ENCODE measurements around the gene ACP3. TPM values are rescaled to one million over a fixed set of nuclear protein-coding genes. Genes with fewer than 3 reads are reported as not detected.

Gene ACP3, protein sequence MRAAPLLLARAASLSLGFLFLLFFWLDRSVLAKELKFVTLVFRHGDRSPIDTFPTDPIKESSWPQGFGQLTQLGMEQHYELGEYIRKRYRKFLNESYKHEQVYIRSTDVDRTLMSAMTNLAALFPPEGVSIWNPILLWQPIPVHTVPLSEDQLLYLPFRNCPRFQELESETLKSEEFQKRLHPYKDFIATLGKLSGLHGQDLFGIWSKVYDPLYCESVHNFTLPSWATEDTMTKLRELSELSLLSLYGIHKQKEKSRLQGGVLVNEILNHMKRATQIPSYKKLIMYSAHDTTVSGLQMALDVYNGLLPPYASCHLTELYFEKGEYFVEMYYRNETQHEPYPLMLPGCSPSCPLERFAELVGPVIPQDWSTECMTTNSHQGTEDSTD
- 10 to 100 TPM; 22.5 to 48.4 TPM for polyA plus RNA-seq

DNA sequence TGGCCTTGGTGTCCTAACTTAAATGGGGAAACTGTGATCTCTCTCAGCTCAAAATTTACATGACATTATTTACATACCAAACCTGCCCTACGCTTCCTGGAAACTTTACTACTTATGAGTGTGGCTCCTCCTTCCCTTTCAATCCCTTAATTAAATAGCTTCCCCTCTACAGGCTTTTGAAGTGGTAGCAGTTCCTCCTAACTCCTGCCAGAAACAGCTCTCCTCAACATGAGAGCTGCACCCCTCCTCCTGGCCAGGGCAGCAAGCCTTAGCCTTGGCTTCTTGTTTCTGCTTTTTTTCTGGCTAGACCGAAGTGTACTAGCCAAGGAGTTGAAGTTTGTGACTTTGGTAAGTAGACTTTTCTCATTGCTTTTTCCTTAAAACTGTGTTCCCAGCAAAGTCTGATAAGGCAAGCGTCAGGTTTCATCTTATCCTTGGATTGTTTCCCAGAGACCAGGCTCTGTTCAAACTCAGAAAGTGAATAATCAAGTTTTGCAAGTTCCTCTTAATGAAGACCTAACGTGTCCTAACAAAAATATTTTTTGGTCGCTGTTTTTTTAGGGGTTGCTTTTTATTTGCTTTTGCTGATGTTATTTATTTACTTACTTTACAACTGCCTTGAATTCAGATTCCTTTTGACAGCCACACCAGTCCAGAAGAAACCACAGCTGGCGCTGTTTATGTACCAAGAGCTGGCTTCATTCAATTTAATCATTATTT is at the start of gene ACP3:
Gene ACP3 (plus strand): TSS at position 179 of the 720 bp plus-strand sequence. CDS start 50 bp downstream, at position 229.
- Histone ChIP-seq H3K36me3 (ENCODE audit: control insufficient read depth in 2 of 2, insufficient read depth in 2 of 2, low read length in 1 of 2) (no peaks in the 10 kb centered on the region), H3K4me3 (ENCODE audit: low read depth in 1 of 2, low read length in 2 of 2) (peak within 1 kb of the TSS; percentile 38 to 63)
- 11 to 13% methylated on average over 6 of the region's 6 CpGs for WGBS, 2 donors

DNA sequence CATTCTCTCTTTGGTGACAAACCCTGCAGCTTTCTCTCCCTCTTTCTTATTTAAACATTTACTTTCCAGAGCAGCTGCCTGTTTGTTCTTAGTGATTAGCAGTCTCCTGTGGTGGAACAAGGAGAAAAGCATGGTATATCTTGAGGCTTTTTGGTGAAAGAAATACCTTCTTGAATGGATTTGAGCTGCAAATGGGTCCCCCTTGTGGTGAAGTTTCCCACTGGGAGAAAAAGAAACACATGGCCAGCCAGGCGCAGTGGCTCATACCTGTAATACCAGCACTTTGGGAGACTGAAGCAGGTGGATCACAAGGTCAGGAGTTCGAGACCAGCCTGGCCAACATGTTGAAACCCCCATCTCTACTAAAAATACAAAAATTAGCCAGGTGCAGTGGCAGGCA is 48.3 kb upstream of the ACP3 start:
- Histone ChIP-seq H3K9me3 (ENCODE audit: control insufficient read depth in 2 of 2, insufficient read depth in 1 of 2, low read depth in 1 of 2, low read length in 1 of 2) (no peaks in the 10 kb centered on the region), H3K27me3 (ENCODE audit: control insufficient read depth in 1 of 2, insufficient read depth in 2 of 2, low read length in 2 of 2) (no peaks in the 10 kb centered on the region), H3K27ac (ENCODE audit: low read depth in 2 of 2, low read length in 1 of 2) (no peak overlapping the region), H3K4me1 (ENCODE audit: control insufficient read depth in 2 of 2, insufficient read depth in 2 of 2, low read length in 1 of 2) (no peaks in the 10 kb centered on the region), H3K4me3 (ENCODE audit: low read depth in 1 of 2, low read length in 2 of 2) (no peak overlapping the region), H3K36me3 (ENCODE audit: control insufficient read depth in 2 of 2, insufficient read depth in 2 of 2, low read length in 1 of 2) (no peaks in the 10 kb centered on the region)
- 67 to 80% methylated on average over 2 of the region's 2 CpGs for WGBS, 2 donors

More for the DNA sequence above, at the start of gene ACP3:
- Histone ChIP-seq H3K27ac (ENCODE audit: low read depth in 2 of 2, low read length in 1 of 2) (peak within 1 kb of the TSS; percentile 89 to 90), H3K27me3 (ENCODE audit: control insufficient read depth in 1 of 2, insufficient read depth in 2 of 2, low read length in 2 of 2) (no peaks in the 10 kb centered on the region), H3K4me1 (ENCODE audit: control insufficient read depth in 2 of 2, insufficient read depth in 2 of 2, low read length in 1 of 2) (peaks cover 0 to 2% of the 10 kb centered on the region in 2 donors), H3K9me3 (ENCODE audit: control insufficient read depth in 2 of 2, insufficient read depth in 1 of 2, low read depth in 1 of 2, low read length in 1 of 2) (no peaks in the 10 kb centered on the region)

DNA sequence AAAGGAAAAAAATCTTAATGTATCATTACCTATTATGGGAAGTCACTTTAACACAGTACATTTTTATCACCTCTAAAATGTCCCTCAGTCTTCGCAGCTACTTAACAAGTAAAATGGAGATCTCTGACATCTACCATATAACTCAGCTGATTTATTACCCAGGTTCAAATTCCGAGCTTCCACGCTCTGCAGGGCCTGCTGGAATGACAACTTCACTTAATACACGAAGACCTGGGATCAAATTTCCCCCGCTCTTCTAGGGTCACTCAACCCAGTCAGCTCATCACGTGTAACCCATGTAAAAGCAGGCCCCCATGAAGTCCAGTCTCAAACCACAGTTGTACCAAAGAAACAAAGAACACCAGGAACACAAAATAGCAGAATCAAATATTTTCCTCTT is 44.2 kb upstream of the ACP3 start:
- no peak overlapping the region for H3K4me3 ChIP-seq (ENCODE audit: low read depth in 1 of 2, low read length in 2 of 2)
- H3K27ac ChIP-seq (ENCODE audit: low read depth in 2 of 2, low read length in 1 of 2): no peak overlapping the region
- no peaks in the 10 kb centered on the region for H3K27me3 ChIP-seq (ENCODE audit: control insufficient read depth in 1 of 2, insufficient read depth in 2 of 2, low read length in 2 of 2)
- 64 to 65% methylated on average over 6 of the region's 6 CpGs for WGBS, 2 donors
- H3K9me3 ChIP-seq (ENCODE audit: control insufficient read depth in 2 of 2, insufficient read depth in 1 of 2, low read depth in 1 of 2, low read length in 1 of 2): no peaks in the 10 kb centered on the region
- no peaks in the 10 kb centered on the region for H3K4me1 ChIP-seq (ENCODE audit: control insufficient read depth in 2 of 2, insufficient read depth in 2 of 2, low read length in 1 of 2)
- H3K36me3 ChIP-seq (ENCODE audit: control insufficient read depth in 2 of 2, insufficient read depth in 2 of 2, low read length in 1 of 2): no peaks in the 10 kb centered on the region

DNA sequence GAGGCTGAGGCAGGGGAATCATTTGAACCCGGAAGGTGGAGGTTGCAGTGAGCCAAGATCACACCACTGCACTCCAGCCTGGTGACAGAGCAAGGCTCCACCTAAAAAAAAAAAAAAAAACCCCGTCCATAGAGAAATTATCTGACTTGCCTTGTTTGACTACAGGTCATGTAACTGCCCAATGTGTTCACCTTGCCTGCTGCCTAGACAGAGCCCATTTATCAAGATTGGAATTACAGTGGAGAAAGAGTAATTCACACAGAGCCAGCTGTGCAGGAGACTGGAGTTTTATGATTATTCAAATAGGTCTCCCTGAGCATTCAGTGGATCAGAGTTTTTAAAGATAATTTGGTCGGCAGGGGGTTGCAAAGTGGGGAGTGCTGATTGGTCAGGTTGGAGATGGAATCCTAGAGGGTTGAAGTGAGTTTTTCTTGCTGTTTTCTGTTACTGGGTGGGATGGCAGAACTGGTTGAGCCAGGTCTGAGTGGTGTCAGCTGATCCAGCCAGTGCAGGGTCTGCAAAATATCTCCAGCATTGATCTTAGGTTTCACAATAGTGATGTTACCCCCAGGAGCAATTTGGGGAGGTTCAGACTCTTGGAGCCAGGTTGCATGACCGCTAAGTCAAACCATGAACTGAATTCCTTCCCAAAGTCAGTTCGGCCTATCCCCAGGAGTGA is 40.8 kb upstream of the ACP3 start:
- WGBS, 2 donors: 77 to 85% methylated on average over 5 of the region's 5 CpGs
- no peaks in the 10 kb centered on the region for H3K36me3 ChIP-seq (ENCODE audit: control insufficient read depth in 2 of 2, insufficient read depth in 2 of 2, low read length in 1 of 2)
- H3K4me3 ChIP-seq (ENCODE audit: low read depth in 1 of 2, low read length in 2 of 2): no peak overlapping the region
- H3K4me1 ChIP-seq (ENCODE audit: control insufficient read depth in 2 of 2, insufficient read depth in 2 of 2, low read length in 1 of 2): no peaks in the 10 kb centered on the region
- no peak overlapping the region for H3K27ac ChIP-seq (ENCODE audit: low read depth in 2 of 2, low read length in 1 of 2)
- H3K9me3 ChIP-seq (ENCODE audit: control insufficient read depth in 2 of 2, insufficient read depth in 1 of 2, low read depth in 1 of 2, low read length in 1 of 2): no peaks in the 10 kb centered on the region
- H3K27me3 ChIP-seq (ENCODE audit: control insufficient read depth in 1 of 2, insufficient read depth in 2 of 2, low read length in 2 of 2): no peaks in the 10 kb centered on the region

DNA sequence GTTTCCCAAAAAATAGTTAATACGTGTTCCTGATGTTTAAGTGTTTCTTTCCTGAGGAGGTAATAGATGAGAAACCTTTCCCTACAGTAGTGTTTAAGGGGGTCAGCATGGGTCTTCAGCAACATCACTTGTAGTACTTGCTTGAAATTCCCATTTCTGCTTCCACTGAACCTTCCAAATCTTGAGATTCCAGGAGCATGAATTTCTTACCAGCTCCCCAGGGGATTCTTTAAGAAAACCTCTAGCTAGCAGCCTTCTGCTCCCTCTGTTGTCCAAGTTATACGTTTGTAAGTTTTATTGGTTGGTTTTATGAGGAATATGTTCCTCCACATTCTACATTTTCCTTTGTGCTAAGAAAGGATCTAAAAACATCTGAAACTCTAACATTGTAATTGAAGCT is 38.2 kb upstream of the ACP3 start:
- Histone ChIP-seq H3K27me3 (ENCODE audit: control insufficient read depth in 1 of 2, insufficient read depth in 2 of 2, low read length in 2 of 2) (no peaks in the 10 kb centered on the region), H3K36me3 (ENCODE audit: control insufficient read depth in 2 of 2, insufficient read depth in 2 of 2, low read length in 1 of 2) (no peaks in the 10 kb centered on the region), H3K27ac (ENCODE audit: low read depth in 2 of 2, low read length in 1 of 2) (no peak overlapping the region), H3K9me3 (ENCODE audit: control insufficient read depth in 2 of 2, insufficient read depth in 1 of 2, low read depth in 1 of 2, low read length in 1 of 2) (no peaks in the 10 kb centered on the region), H3K4me1 (ENCODE audit: control insufficient read depth in 2 of 2, insufficient read depth in 2 of 2, low read length in 1 of 2) (no peaks in the 10 kb centered on the region), H3K4me3 (ENCODE audit: low read depth in 1 of 2, low read length in 2 of 2) (no peak overlapping the region)
- WGBS, 2 donors: 77 to 83% methylated on average over 2 of the region's 2 CpGs

DNA sequence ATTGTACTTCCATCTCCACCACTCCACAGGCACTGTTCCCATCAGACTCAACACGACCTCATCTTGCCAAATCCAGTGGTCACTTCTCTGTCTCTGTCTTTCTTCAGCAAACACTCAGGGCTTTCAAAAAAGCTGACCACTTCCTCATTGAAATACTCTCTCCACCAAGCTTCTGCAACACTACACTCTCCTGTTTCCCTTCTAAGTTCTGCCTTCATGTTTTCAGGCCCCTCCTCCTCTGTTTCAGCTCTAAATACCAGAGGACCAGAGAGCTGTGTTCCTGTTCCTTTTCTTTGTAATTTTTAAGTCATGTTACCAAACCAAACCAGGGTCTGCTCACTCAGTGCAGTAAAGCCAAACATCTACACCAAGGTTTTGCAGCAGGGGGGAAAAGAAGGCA is 33.8 kb upstream of the ACP3 start:
- Histone ChIP-seq H3K4me3 (ENCODE audit: low read depth in 1 of 2, low read length in 2 of 2) (no peak overlapping the region), H3K4me1 (ENCODE audit: control insufficient read depth in 2 of 2, insufficient read depth in 2 of 2, low read length in 1 of 2) (no peaks in the 10 kb centered on the region), H3K9me3 (ENCODE audit: control insufficient read depth in 2 of 2, insufficient read depth in 1 of 2, low read depth in 1 of 2, low read length in 1 of 2) (no peaks in the 10 kb centered on the region), H3K27ac (ENCODE audit: low read depth in 2 of 2, low read length in 1 of 2) (no peak overlapping the region), H3K27me3 (ENCODE audit: control insufficient read depth in 1 of 2, insufficient read depth in 2 of 2, low read length in 2 of 2) (no peaks in the 10 kb centered on the region), H3K36me3 (ENCODE audit: control insufficient read depth in 2 of 2, insufficient read depth in 2 of 2, low read length in 1 of 2) (no peaks in the 10 kb centered on the region)
- WGBS, 2 donors: 30 to 37% methylated on average over 1 of the region's 1 CpG

DNA sequence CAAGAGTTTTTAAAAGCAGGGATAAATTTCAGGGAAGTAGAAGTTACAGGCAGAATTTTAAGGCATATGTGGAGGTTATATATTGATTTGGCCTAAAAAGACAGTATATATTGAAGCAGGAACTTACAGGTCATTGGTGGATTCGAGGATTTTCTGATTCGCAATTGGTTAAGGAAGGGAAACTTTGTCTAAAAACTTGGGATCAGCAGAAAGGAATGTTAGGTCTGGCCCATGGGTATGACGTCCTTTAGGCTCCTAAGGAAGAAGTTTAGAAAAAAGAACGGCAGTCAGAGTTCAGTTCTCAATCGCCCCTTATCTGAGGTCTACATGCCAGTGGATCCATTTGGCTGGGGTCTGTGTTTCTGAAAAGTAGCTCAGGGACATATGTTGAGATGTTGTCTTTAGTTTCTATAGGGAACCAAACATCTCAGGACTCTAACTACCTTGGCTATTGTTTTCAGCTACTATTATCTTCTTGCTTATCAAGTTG is 33.2 kb upstream of the ACP3 start:
- Histone ChIP-seq H3K9me3 (ENCODE audit: control insufficient read depth in 2 of 2, insufficient read depth in 1 of 2, low read depth in 1 of 2, low read length in 1 of 2) (no peaks in the 10 kb centered on the region), H3K4me3 (ENCODE audit: low read depth in 1 of 2, low read length in 2 of 2) (no peak overlapping the region), H3K4me1 (ENCODE audit: control insufficient read depth in 2 of 2, insufficient read depth in 2 of 2, low read length in 1 of 2) (no peaks in the 10 kb centered on the region), H3K36me3 (ENCODE audit: control insufficient read depth in 2 of 2, insufficient read depth in 2 of 2, low read length in 1 of 2) (no peaks in the 10 kb centered on the region), H3K27me3 (ENCODE audit: control insufficient read depth in 1 of 2, insufficient read depth in 2 of 2, low read length in 2 of 2) (no peaks in the 10 kb centered on the region), H3K27ac (ENCODE audit: low read depth in 2 of 2, low read length in 1 of 2) (no peak overlapping the region)
- 72 to 77% methylated on average over 5 of the region's 5 CpGs for WGBS, 2 donors

DNA sequence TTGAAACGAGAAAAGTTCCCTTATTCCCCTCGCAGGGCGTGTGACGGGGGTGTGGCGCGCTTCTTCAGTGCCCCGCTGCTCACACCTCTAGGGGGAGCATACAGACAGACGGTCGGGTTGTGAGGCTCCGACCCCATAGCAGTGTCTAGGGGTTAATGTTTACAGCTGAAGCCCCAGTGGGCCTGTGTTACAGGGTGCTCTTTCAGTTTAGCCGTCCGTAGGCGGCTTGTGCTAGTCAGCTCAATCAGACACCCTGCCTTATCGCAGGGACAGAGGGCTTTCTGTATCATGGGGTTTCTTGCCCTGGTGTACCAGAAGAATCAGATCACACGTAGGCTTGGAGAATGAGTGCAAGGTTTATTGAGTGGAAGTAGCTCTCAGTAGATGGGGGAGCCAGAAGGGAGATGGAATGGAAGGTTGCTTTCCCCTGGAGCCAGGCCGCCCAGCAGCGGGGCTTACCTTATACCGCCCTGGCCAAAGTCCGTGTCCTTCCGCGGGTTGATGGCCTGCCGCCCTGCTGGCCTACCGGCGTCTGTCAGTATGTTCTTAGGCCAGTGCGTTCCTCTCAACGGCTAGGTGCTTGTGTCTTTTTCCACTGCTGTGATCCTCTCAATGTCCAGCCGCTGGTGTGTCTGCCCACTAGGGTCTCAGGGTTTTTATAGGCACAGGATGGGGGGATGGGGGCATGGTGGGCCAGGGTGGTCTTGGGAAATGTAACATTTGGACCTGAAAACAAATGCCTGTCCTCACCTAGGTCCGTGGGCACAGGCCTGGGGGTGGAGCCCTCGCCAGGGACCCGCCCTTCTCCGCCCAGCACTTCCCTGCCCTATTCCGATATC is 32.2 kb upstream of the ACP3 start:
- Histone ChIP-seq H3K36me3 (ENCODE audit: control insufficient read depth in 2 of 2, insufficient read depth in 2 of 2, low read length in 1 of 2) (no peaks in the 10 kb centered on the region), H3K9me3 (ENCODE audit: control insufficient read depth in 2 of 2, insufficient read depth in 1 of 2, low read depth in 1 of 2, low read length in 1 of 2) (no peaks in the 10 kb centered on the region), H3K4me1 (ENCODE audit: control insufficient read depth in 2 of 2, insufficient read depth in 2 of 2, low read length in 1 of 2) (no peaks in the 10 kb centered on the region), H3K27ac (ENCODE audit: low read depth in 2 of 2, low read length in 1 of 2) (no peak overlapping the region), H3K4me3 (ENCODE audit: low read depth in 1 of 2, low read length in 2 of 2) (no peak overlapping the region), H3K27me3 (ENCODE audit: control insufficient read depth in 1 of 2, insufficient read depth in 2 of 2, low read length in 2 of 2) (no peaks in the 10 kb centered on the region)
- WGBS, 2 donors: 81 to 84% methylated on average over 32 of the region's 32 CpGs

DNA sequence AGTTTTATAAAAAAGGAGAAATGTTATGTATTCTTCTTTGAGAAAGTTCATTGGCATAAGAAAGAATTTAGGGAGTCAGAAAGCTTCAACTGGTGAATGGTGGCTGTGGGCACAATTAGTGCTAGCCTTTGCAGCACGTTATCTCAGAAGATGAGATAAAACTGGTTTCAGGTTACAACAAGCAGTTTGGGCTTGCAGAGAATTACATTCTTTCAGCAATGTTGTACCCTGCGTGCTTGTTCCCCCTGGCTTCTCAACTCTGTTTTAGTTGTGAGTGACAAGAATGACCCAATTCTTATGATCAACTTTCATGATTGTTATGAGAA is 31.6 kb upstream of the ACP3 start:
- H3K4me1 ChIP-seq (ENCODE audit: control insufficient read depth in 2 of 2, insufficient read depth in 2 of 2, low read length in 1 of 2): no peaks in the 10 kb centered on the region
- no peak overlapping the region for H3K27ac ChIP-seq (ENCODE audit: low read depth in 2 of 2, low read length in 1 of 2)
- no peaks in the 10 kb centered on the region for H3K9me3 ChIP-seq (ENCODE audit: control insufficient read depth in 2 of 2, insufficient read depth in 1 of 2, low read depth in 1 of 2, low read length in 1 of 2)
- WGBS, 2 donors: 40 to 61% methylated on average over 2 of the region's 2 CpGs
- no peak overlapping the region for H3K4me3 ChIP-seq (ENCODE audit: low read depth in 1 of 2, low read length in 2 of 2)
- no peaks in the 10 kb centered on the region for H3K27me3 ChIP-seq (ENCODE audit: control insufficient read depth in 1 of 2, insufficient read depth in 2 of 2, low read length in 2 of 2)
- no peaks in the 10 kb centered on the region for H3K36me3 ChIP-seq (ENCODE audit: control insufficient read depth in 2 of 2, insufficient read depth in 2 of 2, low read length in 1 of 2)

All from esophagus (tissue), 2 donors.